Astrocyte of the spinal cord (primary cell): ENCODE results near the gene THSD7A.

ENCODE experiments used
- DNase-seq: peaks from one replicate; pipeline ENCODE4 v3.0.0; 2011; ENCODE audit warnings: low read depth, low spot score
- H3K4me3 ChIP-seq: 2 replicates; pipeline ENCODE4 v1.5.1; 2011; ENCODE audit warnings: low read depth, mild to moderate bottlenecking, low read length, moderate library complexity
- CTCF ChIP-seq: IDR thresholded peaks from 2 replicates; pipeline ENCODE4 v1.5.1; 2012; ENCODE audit warnings: low read depth, mild to moderate bottlenecking, low read length, inconsistent platforms
- in situ Hi-C: cut with HindIII; loops from 2 replicates; pipeline ENCODE4 v1.10.0; 2017; ENCODE audit warnings: low sequenced_read_pairs

THSD7A gene

GRCh38 chr7:11461946-11462345, 370.1 kb downstream of the THSD7A start:
- DNase-seq: no peak
- TF ChIP-seq CTCF: no peak
- no peak overlapping the region for H3K4me3 ChIP-seq
- in situ Hi-C loops: no loop called here

- in situ Hi-C loops: no loop called here
- TF ChIP-seq CTCF: no peak
- DNase-seq: peak; percentile 89
- H3K4me3 ChIP-seq: no peak overlapping the region
Measured at GRCh38 chr7:11458736-11459483, 373.1 kb downstream of the THSD7A start.

- H3K4me3 ChIP-seq: no peak overlapping the region
- in situ Hi-C loops: no loop called here
- no peak for DNase-seq
- TF ChIP-seq CTCF: no peak
Measured at GRCh38 chr7:11457419-11457818, 374.6 kb downstream of the THSD7A start.

- in situ Hi-C loops: no loop called here
- TF ChIP-seq CTCF: no peak
- no peak for DNase-seq
- H3K4me3 ChIP-seq: no peak overlapping the region
Measured at GRCh38 chr7:11456574-11456973, 375.4 kb downstream of the THSD7A start.

GRCh38 chr7:11452476-11452875, 379.5 kb downstream of the THSD7A start:
- in situ Hi-C loops: no loop called here
- no peak overlapping the region for H3K4me3 ChIP-seq
- TF ChIP-seq CTCF: no peak
- DNase-seq: no peak

GRCh38 chr7:11450281-11450680, 381.7 kb downstream of the THSD7A start:
- no peak for TF ChIP-seq CTCF

More at GRCh38 chr7:11450281-11450680, 381.7 kb downstream of the THSD7A start:
- DNase-seq: no peak
- in situ Hi-C loops: no loop called here
- H3K4me3 ChIP-seq: no peak overlapping the region
